NCI-H2081 treated with DMSO at 0.1 percent for 48 hours (cell line): ENCODE measurements around the gene SOWAHA.

ENCODE experiments used
- DNase-seq: peaks from one replicate; lab custom pipeline; 2025; lab: John Stamatoyannopoulos, UW

SOWAHA gene

DNA sequence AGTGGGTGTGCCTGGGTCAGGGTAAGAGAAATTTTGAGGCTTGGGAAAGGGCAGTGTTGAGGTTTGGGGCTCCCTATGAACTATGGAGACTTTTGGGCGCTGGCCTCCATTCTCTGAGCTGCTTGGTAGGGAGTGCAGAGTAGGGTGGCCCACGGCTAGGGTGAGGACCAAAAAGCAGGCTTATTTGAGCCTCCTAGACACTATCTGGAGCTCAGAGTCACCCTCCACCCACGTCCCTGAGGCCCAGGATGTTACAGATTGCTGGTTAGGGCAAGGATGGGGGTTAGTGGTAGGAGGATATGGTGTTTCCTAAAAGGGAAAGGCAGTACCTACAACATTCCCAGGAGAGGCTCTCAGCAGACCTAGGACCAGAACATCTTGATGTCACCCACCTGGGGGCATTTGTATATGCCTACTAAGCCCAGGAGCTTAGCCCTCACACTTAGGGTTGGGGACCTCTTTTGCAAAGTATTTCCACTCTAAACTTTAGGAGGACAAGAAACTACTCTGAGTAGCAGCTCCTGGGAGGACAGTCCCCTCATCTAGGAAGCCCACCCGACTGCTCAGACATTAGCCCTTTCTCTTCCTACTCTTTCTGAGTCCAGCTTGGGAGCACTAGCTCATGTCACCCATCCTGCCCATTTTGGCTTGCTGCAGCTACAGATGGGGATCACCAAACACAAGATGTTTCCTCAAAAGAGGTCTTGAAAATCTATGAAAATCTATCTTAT is 15.0 kb downstream of the SOWAHA start:
- no peak for DNase-seq

DNA sequence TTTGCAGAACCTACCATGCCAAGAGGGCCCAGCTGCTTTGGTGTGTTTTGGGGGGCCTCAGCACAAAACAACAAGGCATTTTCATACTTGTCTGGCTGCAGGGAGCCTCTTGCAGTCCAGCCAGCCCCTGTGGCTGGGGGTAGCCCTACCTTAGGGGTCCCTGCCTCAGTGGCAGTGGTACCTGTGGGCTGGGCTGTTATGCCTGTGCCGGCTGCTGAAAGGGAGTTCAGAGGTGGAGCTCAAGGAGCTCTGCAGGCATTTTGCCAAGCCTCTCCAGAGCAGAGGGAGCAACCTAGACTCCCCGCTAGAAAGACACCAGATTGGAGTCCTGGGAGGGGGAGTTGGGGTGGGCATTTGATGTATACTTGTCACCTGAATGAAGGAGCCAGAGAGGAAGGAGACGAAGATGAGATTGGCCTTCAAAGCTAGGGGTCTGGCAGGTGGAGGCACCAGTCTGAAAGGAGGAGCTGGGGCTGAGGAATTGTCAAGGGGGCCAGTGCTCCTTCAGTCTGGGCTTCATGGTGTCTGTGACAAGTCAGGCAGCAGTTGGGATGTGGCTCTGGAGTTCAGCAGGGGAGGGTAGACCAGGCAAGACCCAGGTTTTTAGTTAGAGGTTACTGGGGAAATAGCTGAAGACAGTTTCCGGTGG is 15.9 kb downstream of the SOWAHA start:
- DNase-seq = no peak

DNA sequence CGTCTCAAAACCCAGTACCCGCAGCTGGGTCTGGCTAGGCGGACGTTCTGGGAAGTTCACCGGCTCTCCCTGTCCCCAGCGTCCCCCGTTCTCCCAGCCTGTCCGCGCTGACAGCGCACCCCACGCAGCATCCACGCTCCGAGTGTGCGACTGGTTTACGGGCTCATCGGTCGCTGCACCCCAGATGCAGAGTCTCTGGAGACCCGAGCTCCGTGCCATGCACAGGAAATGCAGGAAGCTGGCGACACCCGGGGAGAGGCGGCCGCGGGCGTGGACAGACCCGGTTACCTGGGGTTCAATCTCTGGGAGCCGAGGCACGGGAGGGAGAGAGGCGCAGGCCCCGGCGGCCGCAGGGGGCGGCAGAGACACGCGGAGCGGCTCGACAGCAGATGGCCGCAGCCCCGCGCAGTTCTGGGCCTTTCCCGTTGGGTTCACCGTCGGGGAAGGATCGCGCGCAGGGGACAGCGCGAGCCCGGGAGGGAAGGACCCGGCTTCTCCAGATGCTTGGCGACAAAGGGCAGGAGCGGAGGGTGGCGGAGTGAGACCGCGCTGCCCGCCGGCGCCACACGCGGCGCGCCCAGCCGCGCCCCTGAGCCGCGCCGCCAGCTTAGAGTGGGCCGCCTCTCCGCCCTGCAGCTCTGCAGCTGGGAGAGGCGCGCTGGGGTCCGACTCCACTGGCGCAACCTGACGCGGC is 16.8 kb downstream of the SOWAHA start:
- no peak for DNase-seq

DNA sequence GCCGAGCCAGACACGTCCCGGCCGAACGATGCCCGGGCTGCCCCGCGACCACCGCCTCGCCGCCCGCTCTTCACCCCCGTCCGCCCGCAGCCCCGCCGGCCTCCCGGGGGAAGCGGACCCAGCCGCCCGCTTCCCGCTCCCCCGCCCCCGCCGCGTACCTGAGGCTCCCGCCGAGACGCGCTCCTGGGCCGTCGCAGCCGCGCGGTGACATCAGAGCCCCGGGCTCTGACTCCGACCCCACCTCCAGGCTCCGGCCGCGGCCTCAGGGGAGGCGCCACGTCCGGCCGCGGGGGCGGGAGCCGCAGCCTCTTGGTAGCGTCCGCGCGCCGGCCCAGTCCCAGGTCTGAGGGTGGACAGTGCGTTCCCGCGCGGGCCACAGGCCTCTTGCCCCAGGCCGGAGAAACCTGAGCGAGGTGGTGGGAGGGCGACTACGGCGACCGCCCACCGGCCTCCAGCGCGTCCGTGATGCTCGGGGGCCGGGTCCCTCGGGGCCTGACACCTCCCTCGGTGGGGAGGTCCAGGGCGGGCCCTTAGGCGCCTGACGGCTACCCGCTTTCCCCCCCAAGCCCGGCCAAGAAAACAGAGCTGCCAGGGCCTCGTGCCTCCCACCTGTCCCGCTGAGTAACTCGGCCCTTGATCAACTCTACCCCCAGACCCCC is 17.5 kb downstream of the SOWAHA start, which contains the start of gene SHROOM1:
Gene SHROOM1, minus strand, starts transcription at position 212 of the 659 bp plus-strand sequence. CDS start 4,507 bp downstream, outside the sequence.
- DNase-seq = no peak

- no peak for DNase-seq
These were observed 18.2 kb downstream of the SOWAHA start for GRCh38 chr5:132831095-132831860.

DNA sequence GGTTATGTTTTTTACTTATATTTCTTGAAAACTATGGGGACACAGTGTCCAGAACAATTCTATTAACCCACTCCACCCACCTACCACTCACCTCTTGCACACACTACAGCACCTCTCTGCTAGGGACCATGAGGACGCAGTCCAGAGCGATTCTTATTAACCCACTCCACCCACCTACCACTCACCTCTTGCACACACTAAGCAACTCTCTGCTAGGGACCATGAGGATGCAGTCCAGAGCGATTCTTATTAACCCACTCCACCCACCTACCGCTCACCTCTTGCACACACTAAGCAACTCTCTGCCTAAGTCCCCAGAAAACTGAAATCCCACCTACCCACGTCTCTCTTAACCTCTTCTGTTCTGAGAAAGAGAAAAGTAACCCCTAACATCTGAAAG is 19.5 kb downstream of the SOWAHA start:
- DNase-seq = no peak

DNA sequence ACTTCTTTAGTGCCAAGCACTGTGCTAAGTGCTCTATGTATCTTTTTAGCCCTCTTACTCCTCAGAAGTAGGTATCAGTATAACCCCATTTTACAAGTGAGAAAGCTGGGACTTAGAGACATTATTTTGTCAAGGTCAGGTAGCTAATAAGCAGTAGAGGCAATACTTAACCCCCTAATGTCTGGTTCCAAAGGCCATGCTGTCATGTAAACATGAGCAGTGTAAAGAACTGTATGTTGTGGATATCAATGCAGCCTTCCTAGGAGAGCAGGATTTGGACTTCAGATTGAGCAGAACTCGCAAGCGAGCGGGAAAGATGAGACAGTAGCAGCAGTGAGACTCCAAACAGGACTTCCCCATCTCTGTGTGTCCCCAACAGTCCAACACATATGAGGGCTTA is 21.0 kb downstream of the SOWAHA start:
- no peak for DNase-seq

DNA sequence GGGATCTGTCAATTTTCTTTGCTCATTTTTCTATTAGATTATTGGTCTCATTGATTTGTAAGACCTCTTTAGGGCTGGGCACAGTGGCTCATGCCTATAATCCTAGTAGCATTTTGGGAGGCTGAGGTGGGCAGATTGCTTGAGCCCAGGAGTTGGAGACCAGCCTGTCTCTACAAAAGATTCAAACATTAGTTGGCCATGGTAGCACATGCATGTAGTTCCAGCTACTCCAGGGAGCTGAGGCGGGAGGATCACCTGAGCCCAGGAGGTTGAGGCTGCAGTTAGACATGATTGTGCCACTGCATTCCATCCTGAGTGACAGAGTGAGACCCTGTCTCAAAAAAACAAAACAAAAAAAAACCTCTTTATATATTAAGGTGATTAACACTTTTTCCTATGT is 23.8 kb downstream of the SOWAHA start:
- no peak for DNase-seq

GRCh38 chr5:132837868-132838267 is 24.8 kb downstream of the SOWAHA start:
- no peak for DNase-seq

DNA sequence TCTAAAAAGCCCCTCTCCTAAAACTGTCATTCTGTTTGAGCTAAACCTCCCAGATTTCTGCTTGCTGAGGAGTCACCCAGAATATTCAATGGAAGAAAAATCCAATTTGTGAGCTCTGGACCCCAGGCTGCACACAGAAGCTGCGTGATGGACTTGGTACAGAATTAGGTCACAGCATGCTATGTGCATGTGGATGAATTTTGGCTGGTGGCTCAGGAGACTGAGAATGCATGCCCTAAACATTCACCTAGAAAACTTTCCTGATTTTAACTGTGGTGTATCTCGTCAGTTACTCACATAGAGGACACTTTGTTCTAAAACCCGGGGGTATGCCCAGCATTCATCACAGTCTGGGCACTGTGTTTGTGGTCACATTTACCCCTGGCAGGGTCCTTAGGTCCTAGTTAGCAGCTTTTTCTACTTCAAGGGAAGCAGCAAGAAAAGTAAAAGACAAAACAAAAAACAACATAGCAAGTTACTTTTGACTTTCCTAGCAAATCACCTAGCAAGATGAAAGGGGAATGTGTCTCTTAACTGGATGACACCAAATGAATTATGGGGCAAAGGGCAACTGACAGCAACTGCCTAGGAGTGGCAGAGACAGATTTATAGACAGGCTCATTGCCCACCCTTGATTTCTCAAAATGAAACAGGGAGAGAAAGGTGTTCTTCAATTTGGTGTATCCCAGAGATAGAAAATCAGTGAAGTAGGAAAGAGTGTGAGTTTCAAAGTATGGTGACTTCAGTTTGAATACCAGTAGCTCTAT is 25.6 kb downstream of the SOWAHA start:
- DNase-seq = no peak

DNA sequence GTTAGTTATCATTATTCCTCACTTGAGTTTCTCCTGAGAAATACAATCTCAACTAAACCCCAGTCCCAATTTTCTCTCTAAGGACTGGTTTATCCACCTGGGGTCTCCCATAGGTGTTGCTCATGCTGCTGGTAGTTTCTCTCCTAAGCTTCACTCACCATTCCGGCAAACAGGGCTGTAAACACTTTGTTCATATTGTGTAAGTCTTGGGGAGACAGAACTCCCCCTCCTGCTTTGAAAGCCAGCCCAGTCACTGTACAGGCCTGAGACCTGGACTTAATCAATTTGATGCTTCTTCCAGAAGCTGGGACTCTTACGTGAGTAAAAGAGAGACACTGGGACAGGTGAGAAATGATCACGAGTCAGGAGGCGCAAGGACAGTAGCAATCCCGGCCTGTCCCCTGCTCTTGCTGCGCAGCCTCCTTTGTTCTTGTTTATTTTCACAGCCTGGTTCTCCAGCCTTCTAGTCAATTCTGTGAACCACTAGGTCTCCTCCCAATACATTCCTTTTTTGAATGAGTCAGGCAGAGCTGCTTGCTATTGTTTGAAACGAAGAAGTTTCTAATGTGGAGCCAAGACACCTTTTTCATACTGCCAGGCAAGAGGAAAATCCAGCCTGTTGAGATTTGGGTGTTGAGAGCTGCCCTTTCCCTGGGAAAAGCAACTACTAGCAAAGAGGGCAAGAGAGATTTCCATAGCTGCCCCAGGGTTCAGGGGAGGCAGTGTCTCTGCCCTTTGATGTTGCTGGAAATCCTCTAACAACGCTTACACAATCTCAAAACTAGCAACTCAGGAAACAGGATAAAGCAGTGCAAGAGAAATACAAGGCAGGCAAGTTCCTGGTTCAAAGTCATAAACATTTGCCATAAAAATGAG is 26.6 kb downstream of the SOWAHA start:
- DNase-seq = no peak

GRCh38 chr5:132840313-132840712 is 27.2 kb downstream of the SOWAHA start:
- no peak for DNase-seq

GRCh38 chr5:132840896-132841295 is 27.8 kb downstream of the SOWAHA start:
- DNase-seq = no peak

DNA sequence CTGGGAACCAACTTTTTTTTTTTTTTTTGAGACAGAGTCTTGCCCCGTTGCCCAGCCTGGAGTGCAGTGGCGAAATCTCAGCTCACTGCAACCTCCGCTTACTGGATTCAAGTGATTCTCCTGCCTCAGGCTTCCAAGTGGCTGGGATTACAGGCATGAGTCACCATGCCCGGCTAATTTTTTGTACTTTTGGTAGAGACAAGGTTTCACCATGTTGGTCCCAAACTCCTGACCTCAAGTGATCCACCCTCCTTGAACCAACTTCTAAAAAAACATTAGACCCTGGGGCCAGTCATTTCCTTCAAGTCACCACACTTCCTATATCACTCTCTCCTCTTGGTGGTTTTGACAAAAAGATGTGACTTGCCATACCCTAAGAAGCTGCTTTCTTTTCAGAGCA is 28.2 kb downstream of the SOWAHA start:
- DNase-seq = no peak

DNA sequence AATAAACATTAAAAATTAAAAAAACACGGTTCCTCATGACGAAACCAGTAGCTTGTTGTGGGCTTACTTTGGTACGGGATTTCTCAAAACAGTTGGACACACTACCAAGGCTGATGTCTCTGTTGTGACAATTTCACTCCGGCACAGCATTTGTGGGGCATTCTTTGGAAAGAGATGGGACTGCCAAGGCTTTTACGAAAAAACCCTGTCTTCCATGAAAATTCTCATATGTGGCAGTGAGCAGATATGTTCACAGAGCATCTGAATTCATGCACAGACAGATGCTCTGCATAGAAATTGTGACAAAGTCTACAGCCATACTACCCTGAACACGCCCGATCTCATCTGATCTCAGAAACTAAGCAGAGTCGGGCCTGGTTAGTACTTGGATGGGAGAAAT is 35.2 kb downstream of the SOWAHA start:
- DNase-seq = no peak

DNA sequence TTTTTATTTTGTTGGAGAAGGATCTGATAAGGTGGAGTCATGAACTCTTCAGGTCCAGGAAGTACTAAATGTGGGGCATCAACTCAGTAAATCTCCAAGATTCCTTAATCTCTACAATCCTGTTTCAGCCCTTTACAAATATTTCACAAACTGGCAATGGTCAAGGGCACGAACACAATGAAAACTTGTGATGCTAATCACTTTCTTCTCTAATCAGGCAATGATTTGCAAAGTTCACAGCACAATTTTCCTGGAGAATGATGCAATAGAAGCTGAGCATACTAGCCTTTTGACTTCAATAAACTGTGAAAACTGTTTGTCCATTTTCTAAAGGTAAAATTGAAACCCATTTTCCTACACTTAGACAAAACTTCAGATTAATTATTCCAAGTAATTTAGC is 36.2 kb downstream of the SOWAHA start:
- DNase-seq = no peak

DNA sequence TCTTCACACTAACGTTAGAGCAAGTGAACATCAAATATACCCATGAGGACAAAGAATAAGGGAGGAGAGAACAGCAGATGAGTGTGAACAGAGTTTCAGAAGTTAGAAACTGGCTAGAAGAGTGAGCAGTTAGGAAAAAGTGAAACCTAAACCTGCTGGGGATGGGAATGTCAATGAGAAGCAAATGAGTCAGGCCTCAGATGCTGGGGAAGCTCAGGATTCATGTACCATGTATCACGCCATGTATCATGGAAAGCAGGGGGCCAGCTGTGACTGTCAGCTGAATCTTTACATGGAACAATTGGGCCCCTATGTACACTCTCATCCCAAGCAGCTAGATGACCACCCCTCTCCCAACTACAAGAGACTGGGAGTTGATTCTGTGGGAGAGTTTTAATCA is 37.0 kb downstream of the SOWAHA start:
- DNase-seq = no peak

- DNase-seq = no peak
These were observed 40.2 kb downstream of the SOWAHA start for GRCh38 chr5:132853323-132853722.

- no peak for DNase-seq
These were observed 40.7 kb downstream of the SOWAHA start for GRCh38 chr5:132853790-132854189.

- DNase-seq = no peak
These were observed 41.2 kb downstream of the SOWAHA start for GRCh38 chr5:132854301-132854700.
